Mesendoderm (in vitro differentiated cells): ENCODE results near the gene LCE3C. TPM values are rescaled to one million over a fixed set of nuclear protein-coding genes. Genes with fewer than 3 reads are reported as not detected.

Experiments
- DNase-seq: peaks from one replicate; pipeline ENCODE4 v3.0.0; 2013
- H2AK5ac ChIP-seq: 2 replicates; pipeline ENCODE4 v1.6.1; 2013; ENCODE audit warnings: low read length, inconsistent platforms
- H2BK120ac ChIP-seq: 2 replicates; pipeline ENCODE4 v1.6.1; 2013; ENCODE audit warnings: low read depth, mild to moderate bottlenecking, low read length, moderate library complexity, mixed read lengths
- H2BK15ac ChIP-seq: replicated peaks from 2 replicates; pipeline ENCODE4 v1.6.1; 2013; ENCODE audit warnings: low read depth, mild to moderate bottlenecking, moderate library complexity
- H2BK5ac ChIP-seq: 2 replicates; pipeline ENCODE4 v1.6.1; 2013; ENCODE audit warnings: low read length, inconsistent platforms
- H3K18ac ChIP-seq: 2 replicates; pipeline ENCODE4 v1.6.1; 2013; ENCODE audit warnings: mild to moderate bottlenecking, low read length, mixed read lengths
- H3K23ac ChIP-seq: one replicate; pipeline ENCODE4 v1.6.1; 2013; ENCODE audit warnings: low read length
- H3K27ac ChIP-seq: 2 replicates; pipeline ENCODE4 v1.5.1; 2013; ENCODE audit warnings: low read depth, mild to moderate bottlenecking, inconsistent platforms, low read length, moderate library complexity
- H3K27me3 ChIP-seq: 2 replicates; pipeline ENCODE4 v1.6.1; 2013; ENCODE audit warnings: low read length, control low read depth, mild to moderate bottlenecking, inconsistent platforms; ENCODE audit not compliant: insufficient read depth, poor library complexity
- H3K36me3 ChIP-seq: 2 replicates; pipeline ENCODE4 v1.6.1; 2013; ENCODE audit warnings: low read length, inconsistent platforms; ENCODE audit not compliant: control insufficient read depth, insufficient read depth
- H3K4ac ChIP-seq: one replicate; pipeline ENCODE4 v1.6.1; 2013; ENCODE audit warnings: low read depth, mild to moderate bottlenecking, low read length, moderate library complexity
- H3K4me1 ChIP-seq: 2 replicates; pipeline ENCODE4 v1.6.1; 2013; ENCODE audit warnings: low read depth, low read length, inconsistent platforms; ENCODE audit not compliant: control insufficient read depth
- H3K4me2 ChIP-seq: 2 replicates; pipeline ENCODE4 v1.6.1; 2013; ENCODE audit warnings: low read length
- H3K4me3 ChIP-seq: 2 replicates; pipeline ENCODE4 v1.5.1; 2013; ENCODE audit warnings: mild to moderate bottlenecking, low read length
- H3K56ac ChIP-seq: one replicate; pipeline ENCODE4 v1.6.1; 2013; ENCODE audit warnings: low read length
- H3K79me1 ChIP-seq: 2 replicates; pipeline ENCODE4 v1.6.1; 2013; ENCODE audit warnings: low read length, inconsistent platforms
- H3K79me2 ChIP-seq: 2 replicates; pipeline ENCODE4 v1.6.1; 2013; ENCODE audit warnings: mild to moderate bottlenecking, low read length; ENCODE audit not compliant: control insufficient read depth, insufficient read depth
- H3K9ac ChIP-seq: 2 replicates; pipeline ENCODE4 v1.6.1; 2013; ENCODE audit warnings: low read length, inconsistent platforms
- H4K5ac ChIP-seq: one replicate; pipeline ENCODE4 v1.6.1; 2013; ENCODE audit warnings: low read length
- H4K8ac ChIP-seq: one replicate; pipeline ENCODE4 v1.6.1; 2013; ENCODE audit warnings: low read depth, mild to moderate bottlenecking, control low read depth, low read length, moderate library complexity
- WGBS: extraction: QIAGEN DNeasy Blood & Tissue Kit; methylation state at CpG from one replicate; pipeline ENCODE4 v1.1.7; 2013; ENCODE audit warnings: low lambda C conversion rate, missing lambda C conversion rate; ENCODE audit not compliant: insufficient coverage; ENCODE audit errors: extremely low coverage; 5-methylcytosine and 5-hydroxymethylcytosine counted together
- small RNA-seq: library from polyadenylated mRNA; stranded (forward); fragments of <200 nt; extraction: miRNeasy Mini kit (QIAGEN cat#:217004); gene quantifications from one replicate; pipeline ENCODE3, GENCODE V24; 2013; ENCODE audit not compliant: insufficient read depth

Gene LCE3C

GRCh38 chr1:152645146-152645545, 45.1 kb downstream of the LCE3C start:
- no peak overlapping the region for H3K4me2 ChIP-seq
- H2BK120ac ChIP-seq: no peak overlapping the region
- H4K8ac ChIP-seq: no peak overlapping the region
- no CpG with 5 or more reads among the region's 3 CpGs for WGBS
- H3K27me3 ChIP-seq: no peaks in the 10 kb centered on the region
- H3K79me2 ChIP-seq: no peaks in the 10 kb centered on the region
- no peak overlapping the region for H3K4ac ChIP-seq
- H3K4me3 ChIP-seq: no peak overlapping the region
- no peak overlapping the region for H3K9ac ChIP-seq
- no peak overlapping the region for H3K27ac ChIP-seq
- no peak overlapping the region for H4K5ac ChIP-seq
- no peak overlapping the region for H3K23ac ChIP-seq
- H3K79me1 ChIP-seq: no peaks in the 10 kb centered on the region
- H2BK15ac ChIP-seq: no peak overlapping the region
- no peaks in the 10 kb centered on the region for H3K36me3 ChIP-seq
- no peak overlapping the region for H2BK5ac ChIP-seq
- no peak overlapping the region for H3K18ac ChIP-seq
- no peak overlapping the region for H3K56ac ChIP-seq
- H2AK5ac ChIP-seq: no peak overlapping the region
- DNase-seq: no peak
- H3K4me1 ChIP-seq: no peaks in the 10 kb centered on the region

GRCh38 chr1:152646656-152647055, 46.6 kb downstream of the LCE3C start:
- H3K4me2 ChIP-seq: no peak overlapping the region
- no peak overlapping the region for H2BK5ac ChIP-seq
- H4K8ac ChIP-seq: no peak overlapping the region
- H3K4me1 ChIP-seq: no peaks in the 10 kb centered on the region
- H2BK120ac ChIP-seq: no peak overlapping the region
- no peaks in the 10 kb centered on the region for H3K79me1 ChIP-seq
- no peak overlapping the region for H4K5ac ChIP-seq
- H3K27ac ChIP-seq: no peak overlapping the region
- no peak overlapping the region for H2AK5ac ChIP-seq
- no peak overlapping the region for H3K23ac ChIP-seq
- H3K4ac ChIP-seq: no peak overlapping the region
- no peak overlapping the region for H3K18ac ChIP-seq
- no peak overlapping the region for H3K56ac ChIP-seq
- H3K79me2 ChIP-seq: no peaks in the 10 kb centered on the region
- no peak overlapping the region for H3K4me3 ChIP-seq
- H3K36me3 ChIP-seq: no peaks in the 10 kb centered on the region
- H2BK15ac ChIP-seq: no peak overlapping the region
- no peak for DNase-seq
- no peak overlapping the region for H3K9ac ChIP-seq
- H3K27me3 ChIP-seq: no peaks in the 10 kb centered on the region

Small RNA genes within 50 kb of the gene (small RNA-seq; reads per million reads assigned to genes)
- gene LCE3A (not detected), gene LCE3B (not detected)
